D721Med (cell line): ENCODE measurements around the gene SP140L.

ENCODE experiments used
- DNase-seq: peaks from one replicate; pipeline ENCODE4 v3.0.0; 2011; ENCODE audit warnings: low spot score; ENCODE audit not compliant: insufficient read length
- FAIRE-seq: peaks from 2 replicates; lab custom pipeline; 2011; peaks lifted over from hg19 to GRCh38; lab: Jason Lieb, UNC
- TF ChIP-seq, protein P1 (sequence below): IDR thresholded peaks from 2 replicates; pipeline ENCODE4 v1.5.1; 2012; ENCODE audit warnings: mild to moderate bottlenecking, control low read depth; ENCODE audit not compliant: insufficient read depth; ENCODE audit errors: missing control alignments

The SP140L gene

GRCh38 chr2:230348787-230349186 is 21.8 kb downstream of the SP140L start:
- TF ChIP-seq, protein P1, sequence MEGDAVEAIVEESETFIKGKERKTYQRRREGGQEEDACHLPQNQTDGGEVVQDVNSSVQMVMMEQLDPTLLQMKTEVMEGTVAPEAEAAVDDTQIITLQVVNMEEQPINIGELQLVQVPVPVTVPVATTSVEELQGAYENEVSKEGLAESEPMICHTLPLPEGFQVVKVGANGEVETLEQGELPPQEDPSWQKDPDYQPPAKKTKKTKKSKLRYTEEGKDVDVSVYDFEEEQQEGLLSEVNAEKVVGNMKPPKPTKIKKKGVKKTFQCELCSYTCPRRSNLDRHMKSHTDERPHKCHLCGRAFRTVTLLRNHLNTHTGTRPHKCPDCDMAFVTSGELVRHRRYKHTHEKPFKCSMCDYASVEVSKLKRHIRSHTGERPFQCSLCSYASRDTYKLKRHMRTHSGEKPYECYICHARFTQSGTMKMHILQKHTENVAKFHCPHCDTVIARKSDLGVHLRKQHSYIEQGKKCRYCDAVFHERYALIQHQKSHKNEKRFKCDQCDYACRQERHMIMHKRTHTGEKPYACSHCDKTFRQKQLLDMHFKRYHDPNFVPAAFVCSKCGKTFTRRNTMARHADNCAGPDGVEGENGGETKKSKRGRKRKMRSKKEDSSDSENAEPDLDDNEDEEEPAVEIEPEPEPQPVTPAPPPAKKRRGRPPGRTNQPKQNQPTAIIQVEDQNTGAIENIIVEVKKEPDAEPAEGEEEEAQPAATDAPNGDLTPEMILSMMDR = no peak
- DNase-seq (no peak), FAIRE-seq (no peak)

GRCh38 chr2:230356084-230356483 is 29.1 kb downstream of the SP140L start:
- TF ChIP-seq, protein P1 = no peak
- no peak for FAIRE-seq
- DNase-seq = no peak

DNA sequence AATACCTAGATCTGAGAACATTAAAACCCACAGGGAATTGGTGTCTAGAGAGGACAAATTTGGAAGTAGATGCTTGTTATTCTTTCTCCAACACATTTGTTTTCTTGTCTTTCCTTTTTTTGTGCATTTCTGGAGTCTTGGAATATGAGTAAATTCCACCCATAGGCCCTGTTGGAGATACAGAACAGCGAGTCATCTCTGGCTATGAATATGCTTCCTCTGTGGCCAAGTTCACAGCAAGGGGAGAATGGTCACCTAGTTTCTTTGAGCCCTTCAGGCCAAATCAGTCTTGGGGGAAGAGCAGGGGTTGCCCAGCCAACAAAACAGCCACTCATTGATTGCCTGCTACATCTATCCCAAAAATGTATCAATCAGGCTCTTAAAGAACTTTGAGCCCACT is 31.3 kb downstream of the SP140L start:
- FAIRE-seq (no peak), DNase-seq (no peak)
- TF ChIP-seq, protein P1 = no peak

DNA sequence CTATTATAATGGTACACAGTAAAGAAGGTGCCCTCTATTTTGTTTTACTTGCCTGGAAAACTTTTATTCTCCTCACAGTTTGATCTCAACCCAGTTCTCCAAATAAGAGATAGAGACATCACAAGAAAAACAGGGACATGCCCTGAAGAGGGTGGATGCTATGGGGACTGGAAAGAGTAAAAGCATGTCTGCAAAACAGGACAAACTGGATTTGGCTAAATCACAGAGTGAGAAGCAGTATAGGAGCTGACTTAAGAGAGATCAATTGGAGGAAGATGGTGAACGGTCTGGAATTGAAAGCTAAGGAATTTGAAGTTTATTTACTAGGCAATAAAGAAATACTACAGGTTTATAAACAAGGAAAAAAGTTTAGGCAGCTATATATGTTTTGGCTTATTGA is 33.0 kb downstream of the SP140L start:
- FAIRE-seq (no peak), DNase-seq (no peak)
- TF ChIP-seq, protein P1 = no peak

DNA sequence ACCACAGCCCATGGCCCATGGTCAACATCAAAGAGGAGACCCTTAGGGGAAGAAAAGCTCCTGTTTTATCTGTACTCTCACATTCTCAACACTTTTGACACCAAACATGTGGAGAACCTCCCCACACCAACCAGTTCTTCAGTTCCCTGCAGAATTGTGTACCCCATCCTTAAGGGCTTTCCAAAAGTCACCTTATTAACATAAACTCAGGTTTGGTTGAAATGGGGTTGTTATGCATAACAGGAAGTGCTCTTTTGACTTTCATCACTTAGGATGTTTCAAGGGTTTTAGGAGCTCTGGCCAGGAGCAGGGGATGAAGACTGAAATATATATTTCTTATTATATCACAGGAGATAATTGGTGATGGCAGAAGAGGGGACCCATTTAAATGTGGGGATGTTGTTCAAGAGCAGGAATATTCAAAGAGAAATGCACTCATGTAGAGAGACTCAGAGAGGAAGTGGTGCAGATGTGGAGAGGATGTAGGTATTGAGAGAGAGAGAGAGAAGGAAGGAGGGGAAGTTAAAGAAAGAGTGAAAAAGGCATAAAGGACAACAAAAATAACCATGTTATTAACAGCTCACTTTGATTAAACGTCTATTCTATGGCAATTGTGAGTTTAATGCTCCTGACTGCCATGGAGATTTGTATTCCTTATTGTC is 35.2 kb downstream of the SP140L start:
- no peak for FAIRE-seq
- TF ChIP-seq, protein P1 = no peak
- DNase-seq = no peak

GRCh38 chr2:230382108-230382507 is 55.1 kb downstream of the SP140L start:
- TF ChIP-seq, protein P1 = no peak
- FAIRE-seq (no peak), DNase-seq (no peak)

DNA sequence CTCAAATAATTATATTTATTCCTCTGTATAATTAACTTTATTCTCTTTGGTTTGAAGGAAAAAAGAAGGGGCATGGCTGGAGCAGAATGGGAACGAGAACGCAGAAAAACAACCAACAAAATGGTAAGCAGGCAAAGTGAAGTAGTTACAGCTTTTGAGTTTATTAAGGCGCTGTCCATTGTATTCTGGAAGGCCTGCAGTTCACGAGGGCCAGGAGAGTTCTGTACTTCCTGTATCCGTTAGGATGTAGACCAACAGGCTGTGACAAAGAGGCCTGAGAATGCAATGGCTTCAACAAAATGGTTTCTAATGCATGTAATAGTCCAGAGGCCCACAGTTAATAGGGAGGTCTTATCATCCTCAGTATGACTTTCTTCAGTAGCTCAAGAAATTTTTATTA is 56.5 kb downstream of the SP140L start:
- TF ChIP-seq, protein P1 = no peak
- DNase-seq (no peak), FAIRE-seq (no peak)
